ENCODE measurements around the gene ALPL. TPM values are rescaled to one million over a fixed set of nuclear protein-coding genes. Genes with fewer than 3 reads are reported as not detected.

Gene ALPL
- total and polyA plus RNA-seq, 12 donors: 21.9 to 752 (median 70.6) TPM

- Histone ChIP-seq H3K9me3 (replicated peaks in 1 of 3) (no peaks in the 10 kb centered on the region), H3K4me1 (replicated peaks in 1 of 2) (peaks cover 0 to 4% of the 10 kb centered on the region in 2 donors), H3K36me3 (replicated peaks in 1 of 2) (no peaks in the 10 kb centered on the region), H3K27ac (no peak overlapping the region), H3K27me3 (no peaks in the 10 kb centered on the region), H3K4me3 (no peak overlapping the region)
- intact Hi-C loops (cut with DNase I): no loop called here
- no peak for DNase-seq
- WGBS, 4 donors: 78 to 84% (median 81%) methylated on average over 3 to 7 of the region's 7 CpGs
- TF ChIP-seq CTCF (IDR thresholded peaks at IDR 0.05): no peak
- no peak for TF ChIP-seq POLR2A (IDR thresholded peaks at IDR 0.05)
These were observed 95.9 kb downstream of the ALPL start for GRCh38 chr1:21605012-21605715.

- WGBS, 4 donors: 52 to 89% (median 84%) methylated on average over 2 to 15 of the region's 15 CpGs
- H3K27ac ChIP-seq: no peak overlapping the region
- H3K27me3 ChIP-seq: no peaks in the 10 kb centered on the region
- H3K36me3 ChIP-seq (replicated peaks in 1 of 2): peaks cover 0 to 5% of the 10 kb centered on the region in 2 donors
- H3K4me3 ChIP-seq: no peak overlapping the region
- peaks cover 0 to 4% of the 10 kb centered on the region in 2 donors for H3K4me1 ChIP-seq (replicated peaks in 1 of 2)
- intact Hi-C loops (cut with DNase I): no loop called here
- peak in 1 of 7 donors; percentile 61 for DNase-seq
- TF ChIP-seq CTCF (IDR thresholded peaks at IDR 0.05) (no peak), POLR2A (IDR thresholded peaks at IDR 0.05) (no peak)
- H3K9me3 ChIP-seq (replicated peaks in 1 of 3): no peaks in the 10 kb centered on the region
These were observed 96.9 kb downstream of the ALPL start for GRCh38 chr1:21605964-21606705.

DNA sequence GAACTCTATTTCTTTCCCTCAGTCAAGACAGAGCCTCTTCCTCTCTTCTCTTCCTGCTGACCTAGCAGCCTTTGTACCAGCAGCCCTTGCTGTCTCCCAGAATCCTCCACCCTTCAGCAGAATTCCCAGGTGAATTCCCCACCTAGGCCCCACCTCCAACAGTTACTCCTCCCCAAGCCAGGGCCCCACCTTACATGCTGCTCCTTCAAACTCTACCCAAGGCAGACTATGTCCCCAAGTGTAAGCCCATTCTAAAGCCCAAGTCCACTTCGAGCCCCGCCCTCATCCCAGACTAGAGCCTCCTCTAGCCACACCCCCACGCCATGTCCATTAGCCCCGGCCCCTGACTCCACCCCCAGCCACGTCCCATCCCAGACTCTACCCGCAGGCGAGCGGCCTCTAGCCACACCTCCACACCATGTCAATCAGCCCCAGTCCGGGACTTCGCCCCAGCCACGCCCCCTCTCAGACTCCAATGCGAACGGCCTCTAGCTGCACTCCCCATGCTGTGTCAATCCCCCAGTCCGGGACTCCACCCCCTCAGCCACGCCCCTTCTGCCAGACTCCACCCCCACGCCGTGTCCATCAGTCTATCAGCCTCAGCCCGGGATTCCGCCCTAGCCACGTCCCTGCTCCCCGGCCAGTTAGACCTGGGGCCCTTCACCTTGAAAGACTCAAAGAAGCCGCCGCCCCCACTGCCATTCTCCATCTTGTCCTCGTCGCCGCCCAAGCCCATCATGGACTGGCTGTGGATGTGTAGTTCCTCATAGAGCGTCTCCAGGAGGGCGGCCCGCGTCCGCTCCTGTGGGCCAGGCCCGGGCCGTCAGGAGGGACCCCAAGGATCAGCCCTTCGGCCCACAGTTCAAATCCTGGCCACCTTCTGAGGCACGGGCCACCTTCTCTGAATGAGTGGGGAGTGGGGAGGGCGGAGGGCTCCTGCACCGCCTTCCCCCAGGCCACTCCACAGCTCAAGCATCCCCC is 98.6 kb downstream of the ALPL start:
- no peak overlapping the region for H3K4me3 ChIP-seq
- peak overlapping the region in 2 of 5 donors; percentile 22 to 45 for H3K27ac ChIP-seq
- peaks cover 0 to 4% of the 10 kb centered on the region in 2 donors for H3K4me1 ChIP-seq (replicated peaks in 1 of 2)
- H3K36me3 ChIP-seq (replicated peaks in 1 of 2): peaks cover 0 to 15% of the 10 kb centered on the region in 2 donors
- WGBS, 4 donors: 34 to 48% (median 39%) methylated on average over 24 to 37 of the region's 37 CpGs
- H3K27me3 ChIP-seq: no peaks in the 10 kb centered on the region
- intact Hi-C loops (cut with DNase I): no loop called here
- TF ChIP-seq CTCF (IDR thresholded peaks at IDR 0.05) (no peak), POLR2A (IDR thresholded peaks at IDR 0.05) (no peak)
- DNase-seq: peak; percentile 80 to 97 (median 96)
- no peaks in the 10 kb centered on the region for H3K9me3 ChIP-seq (replicated peaks in 1 of 3)
